ENCODE measurements around the gene APPL2.
A peak's percentile ranks its signal among the peaks of the same experiment; 100 is the strongest.
"Not testable (repeated sequence)": the region's sequence is repeated elsewhere in the genome, so short reads cannot be mapped to it uniquely, and the experiment has no call there.

Gene APPL2

GRCh38 chr12:105189293-105189692 lies 46.7 kb downstream of the APPL2 start:
- no peak for DNase-seq

- not testable (repeated sequence) for DNase-seq
Observed at GRCh38 chr12:105183976-105184375, 52.0 kb downstream of the APPL2 start.

GRCh38 chr12:105183406-105183805 lies 52.6 kb downstream of the APPL2 start:
- not testable (repeated sequence) for DNase-seq

- DNase-seq, result not testable (repeated sequence)
Observed at GRCh38 chr12:105179114-105179513, 56.9 kb downstream of the APPL2 start.

- DNase-seq, result no peak
Observed at GRCh38 chr12:105177208-105177607, 58.8 kb downstream of the APPL2 start.

GRCh38 chr12:105175397-105175990 lies 60.5 kb downstream of the APPL2 start:
- no peak for DNase-seq

GRCh38 chr12:105171691-105172436 lies 64.1 kb downstream of the APPL2 start:
- DNase-seq, result no peak

GRCh38 chr12:105170139-105170538 lies 65.8 kb downstream of the APPL2 start:
- no peak for DNase-seq

- DNase-seq, result no peak
Observed at GRCh38 chr12:105168006-105168405, 68.0 kb downstream of the APPL2 start.

- DNase-seq, result no peak
Observed at GRCh38 chr12:105167346-105167745, 68.6 kb downstream of the APPL2 start.

- DNase-seq, result no peak
Observed at GRCh38 chr12:105166736-105167135, 69.2 kb downstream of the APPL2 start.

GRCh38 chr12:105164068-105164467 lies 71.9 kb downstream of the APPL2 start:
- DNase-seq, result peak; percentile 44

- DNase-seq, result no peak
Observed at GRCh38 chr12:105162174-105162573, 73.8 kb downstream of the APPL2 start.

- DNase-seq, result no peak
Observed at GRCh38 chr12:105158876-105159275, 77.1 kb downstream of the APPL2 start.

GRCh38 chr12:105157606-105158005 lies 78.4 kb downstream of the APPL2 start:
- DNase-seq, result no peak

GRCh38 chr12:105156260-105156659 lies 79.7 kb downstream of the APPL2 start:
- no peak for DNase-seq

GRCh38 chr12:105142259-105142658 lies 93.7 kb downstream of the APPL2 start:
- no peak for DNase-seq

- no peak for DNase-seq
Observed at GRCh38 chr12:105141320-105141922, 94.6 kb downstream of the APPL2 start.

GRCh38 chr12:105138248-105138647 lies 97.7 kb downstream of the APPL2 start:
- no peak for DNase-seq
